Body of pancreas (tissue), 4 donors: Measurements from ENCODE around the gene ANKRD13D. TPM values are rescaled to one million over a fixed set of nuclear protein-coding genes. Genes with fewer than 3 reads are reported as not detected.
"Not testable (repeated sequence)": the region's sequence is repeated elsewhere in the genome, so short reads cannot be mapped to it uniquely, and the experiment has no call there.

Experiments used
- ATAC-seq: fragments of 150-250 bp; one replicate; pipeline ENCODE4 v1.9.1; 2016
- DNase-seq, 4 donors: peaks; one replicate each; pipeline ENCODE4 v3.0.0-alpha.2; 2019
- H3K27ac ChIP-seq, 4 donors: fragments of 200-600 bp; sonication (generic); 1 replicate in 3 of 4; 2 replicates in 1 of 4; pipeline versions ENCODE4 v1.5.1 to v1.6.1; 2016 to 2019; ENCODE audit warnings: mild to moderate bottlenecking in 1 of 4, mixed read lengths in 1 of 4, moderate library complexity in 1 of 4
- H3K27me3 ChIP-seq, 2 donors: fragments of 200-600 bp; sonication (generic); one replicate each; pipeline ENCODE4 v1.6.0; 2016; ENCODE audit warnings: mild to moderate bottlenecking in 1 of 2
- H3K36me3 ChIP-seq, 2 donors: fragments of 200-600 bp; sonication (generic); replicated peaks in 1 of 2; 2 replicates each; pipeline ENCODE4 v1.5.1; 2016; ENCODE audit warnings: low read depth in 2 of 2; ENCODE audit not compliant: insufficient read depth in 1 of 2
- H3K4me1 ChIP-seq: fragments of 200-600 bp; sonication (generic); one replicate; pipeline ENCODE4 v1.6.0; 2016
- H3K4me3 ChIP-seq, 2 donors: fragments of 200-600 bp; sonication (generic); 1 replicate in 1 of 2; 2 replicates in 1 of 2; pipeline ENCODE4 v1.5.1; 2016 to 2019
- H3K9me3 ChIP-seq, 3 donors: fragments of 200-600 bp; sonication (generic); 1 replicate in 2 of 3; 2 replicates in 1 of 3; pipeline ENCODE4 v1.5.1; 2016
- POLR2A ChIP-seq, 3 donors: fragments of 450-650 bp; IDR thresholded peaks; one replicate each; pipeline ENCODE4 v1.6.1; 2016; ENCODE audit warnings: antibody characterized with exemption in 3 of 3, mild to moderate bottlenecking in 2 of 3
- WGBS, 2 donors: methylation state at CpG; one replicate each; pipeline ENCODE4 v1.1.5; 2017; 5-methylcytosine and 5-hydroxymethylcytosine counted together
- intact Hi-C: fragments of 100-400 bp; cut with DNase I; formaldehyde crosslinking; loops from one replicate; pipeline ENCODE4 v1.15.1; 2023
- total RNA-seq, 2 donors: library from RNA; depleted of rRNA; stranded (reverse); fragments of >200 nt; gene quantifications; one replicate each; pipeline ENCODE4 v1.1.0, GENCODE V29; 2016
- TF ChIP-seq, protein P1 (sequence below), 7 experiments: fragments of 450-650 bp in 4 of 7; fragments of 200-600 bp in 3 of 7; sonication (generic) in 3 of 7; IDR thresholded peaks; one replicate each; pipeline ENCODE4 v1.5.1; 2016 to 2019; ENCODE audit warnings: antibody characterized with exemption in 7 of 7

Gene ANKRD13D
- total RNA-seq, 2 donors from 2014 or later = 18.2 to 39.6 TPM

GRCh38 chr11:67254798-67255197 lies 34.3 kb upstream of the ANKRD13D start:
- Histone ChIP-seq H3K27me3 (no peaks in the 10 kb centered on the region), H3K4me3 (no peak overlapping the region), H3K27ac (no peak overlapping the region), H3K9me3 (no peaks in the 10 kb centered on the region), H3K4me1 (no peaks in the 10 kb centered on the region), H3K36me3 (peaks cover 26 to 45% of the 10 kb centered on the region in 2 donors)
- no peak for ATAC-seq
- TF ChIP-seq, protein P1, sequence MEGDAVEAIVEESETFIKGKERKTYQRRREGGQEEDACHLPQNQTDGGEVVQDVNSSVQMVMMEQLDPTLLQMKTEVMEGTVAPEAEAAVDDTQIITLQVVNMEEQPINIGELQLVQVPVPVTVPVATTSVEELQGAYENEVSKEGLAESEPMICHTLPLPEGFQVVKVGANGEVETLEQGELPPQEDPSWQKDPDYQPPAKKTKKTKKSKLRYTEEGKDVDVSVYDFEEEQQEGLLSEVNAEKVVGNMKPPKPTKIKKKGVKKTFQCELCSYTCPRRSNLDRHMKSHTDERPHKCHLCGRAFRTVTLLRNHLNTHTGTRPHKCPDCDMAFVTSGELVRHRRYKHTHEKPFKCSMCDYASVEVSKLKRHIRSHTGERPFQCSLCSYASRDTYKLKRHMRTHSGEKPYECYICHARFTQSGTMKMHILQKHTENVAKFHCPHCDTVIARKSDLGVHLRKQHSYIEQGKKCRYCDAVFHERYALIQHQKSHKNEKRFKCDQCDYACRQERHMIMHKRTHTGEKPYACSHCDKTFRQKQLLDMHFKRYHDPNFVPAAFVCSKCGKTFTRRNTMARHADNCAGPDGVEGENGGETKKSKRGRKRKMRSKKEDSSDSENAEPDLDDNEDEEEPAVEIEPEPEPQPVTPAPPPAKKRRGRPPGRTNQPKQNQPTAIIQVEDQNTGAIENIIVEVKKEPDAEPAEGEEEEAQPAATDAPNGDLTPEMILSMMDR (IDR thresholded peaks at IDR 0.05) = no peak
- 83 to 88% methylated on average over 14 to 15 of the region's 15 CpGs for WGBS, 2 donors
- no peak for DNase-seq
- intact Hi-C loops = no loop called here

DNA sequence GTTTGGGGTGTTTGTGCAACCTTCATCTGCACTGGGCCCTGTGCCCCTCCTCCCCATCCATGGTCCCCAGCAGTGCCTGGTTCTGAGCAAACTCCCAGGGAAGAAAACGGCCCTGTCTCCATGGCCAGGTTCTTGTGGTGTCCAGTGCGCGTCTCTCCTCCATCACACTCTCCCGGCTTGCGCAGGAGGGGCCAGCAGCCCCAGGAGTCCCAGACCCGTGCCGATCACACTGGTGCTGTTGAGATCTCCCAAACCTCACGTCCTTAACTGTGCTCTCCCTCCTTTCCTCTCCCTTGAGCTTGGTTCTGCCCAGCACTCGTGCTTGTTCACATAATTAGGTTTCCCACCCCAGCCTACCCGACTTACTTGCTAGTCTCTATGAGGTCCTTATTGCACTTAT lies 33.8 kb upstream of the ANKRD13D start:
- Histone ChIP-seq H3K4me3 (no peak overlapping the region), H3K9me3 (no peaks in the 10 kb centered on the region), H3K27ac (no peak overlapping the region), H3K4me1 (no peaks in the 10 kb centered on the region), H3K27me3 (no peaks in the 10 kb centered on the region), H3K36me3 (peaks cover 23 to 40% of the 10 kb centered on the region in 2 donors)
- DNase-seq (no peak), ATAC-seq (no peak)
- no peak for TF ChIP-seq POLR2A (IDR thresholded peaks at IDR 0.05)
- TF ChIP-seq, protein P1 (IDR thresholded peaks at IDR 0.05) = no peak
- 86 to 89% methylated on average over 10 of the region's 10 CpGs for WGBS, 2 donors
- intact Hi-C loops = no loop called here

DNA sequence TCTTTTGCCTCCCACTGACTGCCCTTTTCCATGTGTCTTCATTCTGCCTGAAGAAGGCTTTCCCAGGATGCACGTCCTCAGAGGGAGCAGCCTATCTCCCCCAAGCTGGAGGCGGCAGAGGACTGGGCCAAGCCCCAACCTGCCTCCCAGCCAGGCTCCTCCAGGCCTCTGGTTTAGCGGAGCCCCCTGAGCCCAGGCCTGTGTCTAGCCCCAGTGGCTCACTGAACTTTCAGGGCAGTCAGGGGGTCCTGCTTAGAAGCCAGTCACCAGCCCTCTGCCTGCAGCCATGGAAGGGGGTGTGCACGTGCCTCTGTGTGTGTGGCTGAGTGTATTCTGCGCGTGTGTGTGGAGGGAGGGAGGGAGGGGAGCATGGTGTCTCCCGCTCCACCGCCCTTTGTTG lies 33.2 kb upstream of the ANKRD13D start:
- Histone ChIP-seq H3K4me1 (no peaks in the 10 kb centered on the region), H3K4me3 (no peak overlapping the region), H3K36me3 (peaks cover 20 to 35% of the 10 kb centered on the region in 2 donors), H3K9me3 (no peaks in the 10 kb centered on the region), H3K27ac (no peak overlapping the region), H3K27me3 (no peaks in the 10 kb centered on the region)
- TF ChIP-seq, protein P1 (IDR thresholded peaks at IDR 0.05) = no peak
- TF ChIP-seq POLR2A (IDR thresholded peaks at IDR 0.05) = no peak
- intact Hi-C loops = no loop called here
- ATAC-seq = no peak
- DNase-seq = no peak
- 83 to 85% methylated on average over 4 to 8 of the region's 8 CpGs for WGBS, 2 donors

- Histone ChIP-seq H3K27ac (no peak overlapping the region), H3K9me3 (no peaks in the 10 kb centered on the region), H3K4me1 (peaks cover 7% of the 10 kb centered on the region), H3K36me3 (peaks cover 20 to 30% of the 10 kb centered on the region in 2 donors), H3K4me3 (no peak overlapping the region), H3K27me3 (no peaks in the 10 kb centered on the region)
- intact Hi-C loops = no loop called here
- TF ChIP-seq, protein P1 (IDR thresholded peaks at IDR 0.05) = no peak
- TF ChIP-seq POLR2A (IDR thresholded peaks at IDR 0.05) = no peak
- DNase-seq = no peak
- ATAC-seq = no peak
- 79 to 81% methylated on average over 5 of the region's 5 CpGs for WGBS, 2 donors
These were observed 32.5 kb upstream of the ANKRD13D start for GRCh38 chr11:67256477-67257135.

DNA sequence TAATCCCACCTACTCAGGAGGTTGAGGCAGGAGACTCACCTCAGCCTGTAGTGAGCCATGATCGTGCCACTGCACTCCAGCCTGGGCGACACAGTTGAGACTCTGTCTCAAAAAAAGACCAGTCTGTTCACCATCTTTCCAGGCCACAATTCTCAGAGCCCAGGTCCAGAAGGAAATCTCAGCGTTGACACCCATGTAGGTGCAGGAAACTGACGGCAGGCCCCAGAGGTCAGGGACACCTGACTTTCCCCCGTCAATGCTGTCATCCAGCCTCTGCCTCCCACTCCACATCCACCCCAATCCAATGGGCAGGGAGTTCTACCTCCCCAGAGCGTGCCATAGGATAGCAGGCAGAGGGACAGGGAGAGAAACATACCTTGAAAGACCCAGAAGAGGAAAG lies 28.7 kb upstream of the ANKRD13D start:
- no peak for TF ChIP-seq POLR2A (IDR thresholded peaks at IDR 0.05)
- TF ChIP-seq, protein P1 (IDR thresholded peaks at IDR 0.05) = no peak
- H3K9me3 ChIP-seq = no peaks in the 10 kb centered on the region
- peaks cover 19% of the 10 kb centered on the region for H3K4me1 ChIP-seq
- DNase-seq (peak in 1 of 4 donors; percentile 5), ATAC-seq (no peak)
- no peak overlapping the region for H3K4me3 ChIP-seq
- 74 to 89% methylated on average over 4 to 6 of the region's 6 CpGs for WGBS, 2 donors
- intact Hi-C loops = loop anchor here (5.0 kb wide), 1 partner anchor 127 kb away; no protein-coding TSS in a partner anchor
- H3K36me3 ChIP-seq = peaks cover 1 to 5% of the 10 kb centered on the region in 2 donors
- H3K27me3 ChIP-seq = no peaks in the 10 kb centered on the region
- H3K27ac ChIP-seq = no peak overlapping the region

DNA sequence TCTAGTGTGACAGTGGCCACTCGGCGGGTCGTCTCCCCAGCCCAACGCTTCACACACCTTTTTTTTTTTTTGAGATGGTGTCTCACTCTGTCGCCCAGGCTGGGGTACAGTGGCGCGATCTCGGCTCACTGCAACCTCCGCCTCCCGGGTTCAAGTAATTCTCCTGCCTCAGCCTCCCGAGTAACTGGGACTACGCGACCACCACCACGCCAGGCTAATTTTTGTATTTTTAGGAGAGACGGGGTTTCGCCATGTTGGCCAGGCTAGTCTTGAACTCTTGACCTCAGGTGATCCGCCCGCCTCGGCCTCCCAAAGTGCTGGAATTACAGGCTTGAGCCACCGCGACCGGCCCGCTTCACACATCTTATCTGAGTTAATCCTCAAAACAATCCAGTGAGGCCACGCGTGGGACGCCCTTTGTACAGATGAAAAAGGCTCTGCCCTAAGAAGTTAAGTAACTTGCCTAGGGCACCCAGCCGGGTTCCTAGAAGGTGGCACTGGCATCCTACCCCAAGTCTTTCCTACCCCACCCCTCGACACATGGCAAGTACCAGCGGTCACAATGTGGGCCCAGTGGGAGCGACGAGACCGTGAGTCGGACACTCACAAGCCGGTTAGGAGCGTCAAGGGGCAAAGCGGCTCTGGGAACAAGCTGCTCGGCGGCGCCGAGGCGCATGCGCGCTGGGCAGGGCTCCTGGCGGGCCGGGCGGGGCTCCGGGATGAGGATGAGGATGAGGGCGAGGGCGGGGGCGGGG lies 28.0 kb upstream of the ANKRD13D start:
- H3K27me3 ChIP-seq, H3K36me3 ChIP-seq, H3K9me3 ChIP-seq, H3K4me3 ChIP-seq, H3K27ac ChIP-seq, ATAC-seq: not testable (repeated sequence)
- 27 to 38% methylated on average over 20 to 48 of the region's 50 CpGs for WGBS, 2 donors
- H3K4me1 ChIP-seq = peaks cover 24% of the 10 kb centered on the region
- DNase-seq = peak in 3 of 4 donors; percentile 35 to 65 (median 59)
- intact Hi-C loops = loop anchor here (5.0 kb wide), 1 partner anchor 126 kb away; no protein-coding TSS in a partner anchor
